GM19193 (cell line): ENCODE results near the gene MUSK.

ENCODE experiments used
- POLR2A ChIP-seq: IDR thresholded peaks from 4 replicates; pipeline ENCODE4 v1.6.1; 2011; ENCODE audit not compliant: insufficient read depth, insufficient read length; ENCODE audit errors: extremely low read depth

Gene MUSK

DNA sequence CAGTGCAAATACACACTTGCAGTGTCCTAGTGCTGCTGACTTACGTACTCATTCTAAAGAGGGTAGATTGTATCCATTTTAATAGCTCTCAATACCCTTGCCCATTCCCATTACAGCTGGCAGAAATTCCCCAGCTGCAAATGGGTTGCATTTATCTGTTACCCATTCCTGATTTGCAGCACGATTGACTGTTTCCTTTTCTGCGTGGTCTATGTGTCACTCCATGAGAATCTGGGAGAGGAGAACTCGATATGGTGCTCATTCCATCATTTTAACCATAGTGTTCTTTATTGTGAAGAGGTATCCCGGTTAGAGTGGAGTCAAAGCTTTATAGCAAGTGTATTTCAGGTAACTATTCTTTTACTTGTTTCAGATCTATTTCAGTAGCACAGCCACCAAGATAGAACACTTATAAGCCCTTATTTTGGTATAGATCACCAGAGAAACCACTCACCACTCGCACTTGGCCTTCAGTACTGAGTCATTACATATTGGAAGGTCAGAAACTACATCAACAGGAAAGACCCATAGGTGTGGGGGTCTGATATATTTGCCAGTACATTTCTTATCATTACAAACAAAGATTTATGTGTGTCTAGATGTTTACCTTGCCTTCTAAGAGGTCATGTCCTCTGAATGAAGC, 139.5 kb downstream of the MUSK start:
- no peak for TF ChIP-seq POLR2A

DNA sequence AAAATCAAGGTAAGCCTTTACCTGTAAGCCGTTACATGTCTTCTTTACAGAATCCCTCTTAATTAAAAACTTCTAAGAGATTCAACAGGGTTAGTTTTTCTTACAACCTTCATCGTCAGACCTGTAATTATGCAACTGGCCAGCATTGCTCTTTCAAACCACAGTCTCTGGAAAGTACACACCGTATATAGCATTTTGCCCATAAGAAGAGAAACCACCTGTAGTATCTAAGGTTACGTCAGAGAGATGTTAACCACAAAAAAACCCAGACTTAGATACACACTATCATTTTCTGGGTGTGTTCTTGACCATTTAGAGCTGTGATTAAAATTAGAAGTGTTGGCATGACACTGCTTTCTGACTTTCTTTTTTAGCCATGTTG, 140.0 kb downstream of the MUSK start:
- TF ChIP-seq POLR2A: no peak

DNA sequence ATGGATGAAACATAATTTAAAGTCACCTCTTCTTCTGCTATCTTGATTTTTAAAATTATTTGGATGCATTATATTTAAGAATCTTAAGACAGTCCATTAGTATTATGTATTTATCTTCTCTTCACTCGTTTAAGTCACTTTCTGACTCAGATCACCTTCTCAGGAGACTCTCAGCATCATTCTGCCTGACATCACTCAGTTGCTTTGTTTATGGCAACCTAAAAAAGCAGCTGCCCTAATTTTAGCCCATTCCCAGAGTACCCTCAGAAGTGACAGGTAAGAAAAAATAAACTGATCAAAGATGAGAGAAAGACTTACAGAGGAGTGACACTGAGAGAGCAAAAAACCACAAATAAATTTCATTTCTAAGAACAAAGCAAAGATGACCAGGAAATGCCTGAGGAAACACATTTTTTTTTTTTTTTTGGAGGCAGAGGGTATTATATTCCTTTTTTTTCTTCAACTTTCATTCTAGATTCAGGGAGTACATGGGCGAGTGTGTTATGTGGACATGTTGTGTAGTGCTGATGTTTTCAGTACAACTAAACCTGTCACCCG, 140.5 kb downstream of the MUSK start:
- no peak for TF ChIP-seq POLR2A

DNA sequence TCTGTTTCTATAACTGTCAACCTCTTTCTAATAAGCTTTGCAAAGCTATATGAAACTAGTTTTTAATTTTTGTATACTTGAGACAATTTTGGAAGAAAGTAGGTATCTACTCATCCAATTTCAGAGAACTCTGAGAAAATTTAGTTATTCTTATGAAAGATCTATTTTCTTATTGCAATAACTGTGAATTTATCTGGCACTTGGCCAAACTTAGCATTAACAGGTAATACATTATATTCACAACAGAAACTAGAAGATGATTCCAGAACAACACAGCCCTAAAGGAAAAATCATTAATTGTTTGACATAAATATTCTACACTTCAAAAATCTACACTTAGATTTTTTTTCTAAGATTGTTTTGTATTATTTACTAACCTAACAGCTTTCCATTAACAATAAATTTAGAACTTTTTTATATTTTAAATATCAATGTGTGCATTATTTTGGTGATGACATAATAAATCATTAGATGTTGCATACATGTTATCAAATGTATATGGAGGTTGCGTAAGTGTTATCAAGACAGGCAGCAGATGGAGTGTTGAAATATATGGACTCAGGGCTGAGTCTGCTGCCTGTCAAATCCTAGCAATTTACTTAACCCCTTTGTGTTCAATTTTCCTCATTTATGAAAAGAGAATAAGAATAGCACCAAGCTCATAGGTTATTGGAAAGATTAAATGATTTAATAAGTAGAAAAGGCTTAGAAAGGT, 141.8 kb downstream of the MUSK start:
- TF ChIP-seq POLR2A: no peak

DNA sequence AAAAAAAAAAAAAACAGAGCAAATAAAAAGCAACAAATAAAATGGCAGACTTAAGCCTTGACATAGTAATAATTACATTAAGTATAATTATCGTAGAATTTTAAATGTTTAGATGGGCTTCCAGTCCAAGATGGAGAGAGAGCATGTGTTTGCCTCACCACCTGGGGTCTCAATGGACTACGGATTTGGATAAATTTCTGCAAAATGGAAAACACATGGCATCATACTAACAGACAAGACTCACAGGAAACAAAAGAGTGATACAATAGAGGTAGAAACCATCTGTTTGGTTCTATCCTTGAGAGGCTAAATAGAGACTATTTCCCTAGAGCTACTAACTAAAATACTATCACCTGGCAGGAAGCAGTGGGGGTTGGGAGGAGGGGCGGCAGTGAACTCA, 144.3 kb downstream of the MUSK start:
- no peak for TF ChIP-seq POLR2A

DNA sequence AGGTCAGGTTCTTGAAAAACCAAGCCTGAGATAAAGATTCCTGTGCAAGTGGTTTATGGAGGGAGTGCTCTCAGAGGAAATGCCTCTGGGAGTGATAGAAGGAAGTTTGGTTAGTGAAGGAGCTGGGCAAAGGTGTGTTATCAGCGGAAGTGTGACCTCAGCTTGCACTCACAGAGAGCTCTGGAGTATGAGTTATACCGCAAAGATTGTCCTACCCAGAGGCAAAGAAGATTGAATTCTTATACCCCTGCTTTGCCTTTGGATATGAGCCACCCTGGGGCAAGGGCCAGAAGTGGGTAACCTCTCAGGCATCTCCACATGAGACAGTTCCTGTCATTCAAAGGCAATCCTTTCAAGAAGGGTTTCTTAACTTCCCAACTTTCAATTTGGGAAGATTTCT, 145.6 kb downstream of the MUSK start:
- TF ChIP-seq POLR2A: no peak

DNA sequence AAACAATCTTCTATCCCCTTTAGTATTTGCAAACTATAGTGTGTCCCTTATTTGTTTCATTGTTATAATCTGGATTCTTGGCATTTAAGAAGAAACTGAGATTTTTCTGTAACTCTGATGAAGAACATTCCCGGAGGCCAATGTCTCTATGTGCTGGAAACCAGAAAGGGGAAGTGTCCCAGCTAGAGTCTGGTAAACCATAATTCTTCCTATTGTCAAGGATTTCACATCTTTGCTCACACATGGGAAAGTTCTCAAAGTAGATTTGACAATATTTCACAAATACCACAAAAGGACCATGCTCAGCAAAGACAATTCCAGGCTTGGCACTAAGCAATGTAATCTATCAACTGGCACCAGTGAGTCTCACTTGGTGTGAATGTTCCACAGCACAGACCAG, 146.8 kb downstream of the MUSK start:
- TF ChIP-seq POLR2A: no peak

DNA sequence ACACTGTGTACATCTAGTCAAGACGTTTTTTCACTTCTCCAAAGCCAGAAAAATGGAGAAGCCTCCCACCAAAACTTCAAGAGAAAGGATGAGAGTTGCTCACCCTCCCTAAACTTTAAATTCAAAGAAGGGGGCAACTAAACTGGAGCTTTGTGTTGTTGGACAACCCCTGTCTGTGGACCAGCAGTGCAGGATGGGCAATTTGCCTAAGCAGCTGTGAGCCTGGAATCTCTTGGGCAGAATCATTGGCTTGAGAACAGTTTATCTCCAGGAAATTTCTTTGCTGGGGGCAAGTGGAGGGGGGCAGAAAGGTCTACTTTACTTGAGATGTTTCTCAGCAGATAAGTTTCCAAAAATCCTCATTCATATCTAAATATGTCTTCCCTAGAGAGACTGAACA, 151.8 kb downstream of the MUSK start:
- no peak for TF ChIP-seq POLR2A

DNA sequence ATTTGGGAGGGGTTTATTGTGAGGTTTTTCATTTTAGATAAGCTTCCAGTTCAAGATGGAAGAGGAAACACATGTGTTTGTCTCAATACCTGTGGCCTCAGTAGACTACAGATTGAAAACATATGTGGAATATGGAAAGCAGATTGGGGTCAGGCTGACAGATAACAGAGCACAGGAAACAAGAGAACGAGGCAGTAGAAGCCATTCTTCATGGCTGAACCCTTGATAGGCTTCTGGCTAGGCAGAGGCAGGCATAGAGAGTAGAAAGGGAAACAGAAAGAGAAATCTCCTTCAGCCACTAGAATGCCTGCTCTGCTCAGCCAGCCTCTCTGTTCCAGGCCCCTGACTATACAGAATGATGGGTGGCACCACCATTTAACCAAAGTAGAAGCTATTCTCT, 152.5 kb downstream of the MUSK start:
- no peak for TF ChIP-seq POLR2A

DNA sequence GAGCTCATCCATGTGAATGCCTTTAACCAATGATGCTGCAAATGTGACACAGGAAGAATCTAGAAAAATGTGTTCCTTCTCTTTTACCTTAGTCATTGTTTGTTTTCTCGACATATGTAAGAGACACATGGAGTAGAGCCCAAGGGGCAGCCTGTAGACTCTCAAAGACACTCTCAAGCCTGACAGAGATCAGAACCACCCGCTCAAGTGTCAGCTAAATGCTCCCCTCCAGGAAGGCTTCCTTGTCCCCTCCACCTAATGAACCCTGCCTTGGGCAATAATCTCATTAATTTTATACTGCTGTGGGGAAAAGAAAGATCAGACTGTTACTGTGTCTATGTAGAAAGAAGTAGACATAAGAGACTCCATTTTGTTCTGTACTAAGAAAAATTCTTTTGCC, 157.4 kb downstream of the MUSK start:
- TF ChIP-seq POLR2A: no peak

DNA sequence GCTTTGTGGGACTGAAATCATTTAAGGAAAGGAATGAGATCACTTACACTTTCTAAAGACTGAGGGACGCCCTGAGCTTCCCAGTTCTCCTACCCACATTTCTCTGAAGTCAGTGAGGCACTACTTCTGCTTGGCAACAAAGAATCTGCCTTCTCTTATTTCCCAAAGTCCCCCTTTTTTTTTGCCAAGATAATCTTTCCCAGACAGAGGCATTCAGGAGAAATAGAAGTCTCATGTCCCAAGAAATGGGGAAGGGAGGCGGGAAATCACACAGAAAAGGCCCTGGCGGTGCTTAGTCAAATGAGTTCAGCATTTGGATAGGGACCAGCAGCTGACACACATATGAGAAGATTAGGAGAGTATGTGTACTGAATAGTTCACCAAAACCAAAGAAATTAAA, 159.7 kb downstream of the MUSK start:
- no peak for TF ChIP-seq POLR2A

DNA sequence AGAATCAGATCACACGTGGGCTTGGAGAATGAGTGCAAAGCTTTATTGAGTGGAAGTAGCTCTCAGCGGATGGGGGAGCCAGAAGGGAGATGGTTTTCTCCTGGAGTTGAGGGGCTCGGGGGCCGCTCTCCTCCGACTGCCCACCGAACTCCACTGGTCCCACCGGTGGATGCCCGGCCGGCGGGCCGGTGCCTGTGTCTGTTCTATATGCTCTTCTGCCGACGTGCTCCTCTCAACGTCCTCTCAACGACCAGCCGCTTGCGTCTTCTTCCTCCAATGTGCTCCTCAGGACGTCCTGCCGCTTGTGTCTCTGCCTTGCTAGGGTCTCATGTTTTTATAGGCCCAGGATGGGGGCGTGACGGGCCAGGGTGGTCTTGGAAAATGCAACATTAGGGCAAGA, 161.9 kb downstream of the MUSK start:
- TF ChIP-seq POLR2A: no peak

DNA sequence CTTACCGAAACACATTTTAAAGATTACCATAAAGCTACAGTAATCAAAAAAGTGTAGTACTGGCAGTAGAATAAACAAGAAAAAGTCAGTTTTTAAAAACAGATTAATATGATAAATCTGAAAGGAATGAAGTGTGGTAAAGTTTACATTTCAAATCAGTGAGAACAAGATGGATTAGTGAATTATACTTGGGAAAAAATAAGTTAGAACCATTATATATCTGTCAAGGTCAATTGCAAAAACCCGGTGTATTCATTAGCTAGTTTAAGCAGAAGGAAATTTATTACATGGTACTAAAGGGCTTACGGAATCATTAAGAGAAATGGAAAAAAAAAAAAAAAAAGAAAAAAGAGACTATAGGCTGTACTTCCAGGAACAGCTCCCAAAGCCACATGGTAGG, 164.3 kb downstream of the MUSK start:
- TF ChIP-seq POLR2A: no peak

DNA sequence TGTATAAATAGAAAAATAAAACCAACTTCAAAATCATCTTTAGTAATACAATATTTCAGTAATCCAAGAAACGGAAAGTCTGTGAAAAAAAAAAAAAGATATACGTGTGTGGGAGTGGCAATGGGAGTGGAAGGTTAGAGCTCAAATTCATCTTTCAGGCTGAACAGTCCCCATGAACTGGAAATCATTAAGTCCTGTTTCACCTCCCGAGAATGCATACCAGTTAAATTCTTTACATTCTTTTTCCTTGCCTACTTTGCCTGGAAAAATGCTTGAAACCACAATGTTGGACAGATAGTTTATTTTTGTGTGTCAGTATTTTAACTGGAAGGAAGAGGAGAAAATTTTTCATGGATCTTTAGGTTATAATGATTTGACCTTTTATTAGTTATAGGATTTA, 166.8 kb downstream of the MUSK start:
- no peak for TF ChIP-seq POLR2A

DNA sequence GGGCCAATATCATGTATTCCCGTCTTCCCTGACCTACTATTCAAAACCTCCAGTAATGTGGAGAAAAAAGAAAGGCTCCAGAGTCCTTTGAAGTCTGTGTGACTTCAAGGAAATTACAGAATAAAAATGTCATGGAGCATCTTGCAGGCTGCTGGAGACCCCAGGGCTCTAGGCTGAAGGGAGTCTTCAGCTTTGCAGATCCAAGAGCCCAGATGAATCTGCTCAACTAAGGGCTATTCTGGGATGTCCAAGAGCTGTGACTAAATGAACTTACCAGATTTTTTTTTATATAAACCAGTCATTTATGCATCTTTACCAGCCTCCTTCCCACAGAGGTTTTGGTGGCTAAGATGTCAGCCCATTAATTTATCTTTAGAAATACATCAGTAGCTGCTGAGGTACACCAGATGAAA, 167.3 kb downstream of the MUSK start:
- no peak for TF ChIP-seq POLR2A

DNA sequence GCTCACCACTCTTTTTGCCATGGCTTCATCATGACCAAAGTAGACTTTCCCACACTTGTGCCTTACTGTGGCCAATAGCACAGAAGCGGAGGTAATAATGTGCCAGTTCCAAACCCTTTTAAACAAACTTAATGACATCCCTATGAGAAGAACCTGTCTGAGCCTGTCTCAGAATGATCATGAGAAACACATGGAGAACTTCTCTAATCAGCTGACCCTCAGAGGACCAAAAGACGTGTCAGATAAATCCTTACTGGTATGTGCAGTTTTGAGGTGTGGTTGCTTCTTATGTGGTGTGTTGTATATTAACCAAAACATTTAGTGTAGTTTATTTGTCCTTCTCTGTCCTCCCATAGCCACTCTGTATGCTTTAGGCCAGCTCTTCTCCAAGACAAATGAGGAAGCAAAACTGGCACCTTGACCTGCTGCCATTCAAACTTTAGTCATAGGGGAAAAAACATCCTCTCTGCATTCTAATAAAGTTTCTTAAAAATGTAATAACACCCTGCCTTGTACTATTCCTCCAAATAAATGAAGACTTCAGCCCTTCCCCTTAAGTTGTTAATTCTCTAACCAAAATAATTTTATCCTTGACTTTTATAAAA, 168.9 kb downstream of the MUSK start:
- TF ChIP-seq POLR2A: no peak
